Endometrial microvascular endothelial cells (primary cell): ENCODE measurements around the gene CPA4. TPM values are rescaled to one million over a fixed set of nuclear protein-coding genes. Genes with fewer than 3 reads are reported as not detected.
"Not testable (repeated sequence)": the region's sequence is repeated elsewhere in the genome, so short reads cannot be mapped to it uniquely, and the experiment has no call there.

Experiments
- in situ Hi-C: cut with HindIII; loops from 2 replicates; pipeline ENCODE4 v1.10.0; 2017; ENCODE audit warnings: low sequenced_read_pairs, low pct_unique_long_range_greater_than_20kb; ENCODE audit errors: inconsistent ontology term
- total RNA-seq: library from RNA; depleted of rRNA; stranded (reverse); fragments of >200 nt; gene quantifications from one replicate; pipeline ENCODE4 v1.2.3, GENCODE V29; 2015; ENCODE audit errors: inconsistent ontology term

CPA4 gene, protein sequence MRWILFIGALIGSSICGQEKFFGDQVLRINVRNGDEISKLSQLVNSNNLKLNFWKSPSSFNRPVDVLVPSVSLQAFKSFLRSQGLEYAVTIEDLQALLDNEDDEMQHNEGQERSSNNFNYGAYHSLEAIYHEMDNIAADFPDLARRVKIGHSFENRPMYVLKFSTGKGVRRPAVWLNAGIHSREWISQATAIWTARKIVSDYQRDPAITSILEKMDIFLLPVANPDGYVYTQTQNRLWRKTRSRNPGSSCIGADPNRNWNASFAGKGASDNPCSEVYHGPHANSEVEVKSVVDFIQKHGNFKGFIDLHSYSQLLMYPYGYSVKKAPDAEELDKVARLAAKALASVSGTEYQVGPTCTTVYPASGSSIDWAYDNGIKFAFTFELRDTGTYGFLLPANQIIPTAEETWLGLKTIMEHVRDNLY
- 0.28 TPM for total RNA-seq

DNA sequence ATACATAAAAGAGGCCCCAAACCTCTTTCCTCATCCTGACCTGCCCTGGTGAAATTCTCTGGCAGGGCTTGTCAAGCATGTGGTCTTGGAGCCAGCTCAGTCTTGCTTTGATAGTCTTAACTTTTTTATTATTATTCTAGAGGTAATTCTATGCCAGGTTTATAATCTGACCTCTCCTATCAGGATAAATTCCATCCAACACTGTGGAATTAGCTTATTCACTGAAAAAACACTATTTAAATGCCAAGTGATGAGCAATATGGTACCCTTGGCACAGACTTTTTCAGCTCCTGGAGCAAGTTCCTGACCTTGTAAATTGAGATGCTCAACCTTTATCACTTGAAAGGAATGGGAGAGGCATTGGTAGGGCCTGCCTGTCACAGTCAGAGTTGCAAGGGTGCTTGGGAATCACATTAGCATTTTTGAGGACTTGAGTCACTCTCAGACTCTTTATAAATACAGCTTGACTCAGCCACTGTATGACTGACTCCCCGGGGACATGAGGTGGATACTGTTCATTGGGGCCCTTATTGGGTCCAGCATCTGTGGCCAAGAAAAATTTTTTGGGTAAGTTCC, at the start of gene CPA4:
TSS of gene CPA4 (plus strand) at position 480 of the 576 bp plus-strand sequence. CDS start at position 500, 20 bp downstream.
- in situ Hi-C loops = no loop called here

DNA sequence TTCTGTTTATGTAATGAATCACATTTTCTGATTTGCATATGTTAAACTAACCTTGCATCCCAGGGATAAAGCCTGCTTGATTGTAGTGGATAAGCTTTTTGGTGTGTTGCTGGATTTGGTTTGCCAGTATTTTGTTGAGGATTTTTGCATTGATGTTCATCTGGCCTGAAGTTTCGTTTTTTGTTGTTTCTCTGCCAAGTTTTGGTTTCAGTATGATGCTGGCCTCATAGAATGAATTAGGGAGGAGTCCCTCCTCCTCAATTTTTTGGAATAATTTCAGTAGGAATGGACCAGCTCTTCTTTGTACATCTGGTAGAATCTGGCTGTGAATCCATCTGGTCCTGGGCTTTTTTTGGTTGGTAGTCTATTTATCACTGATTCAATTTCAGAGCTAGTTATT, 49.5 kb upstream of the CPA4 start:
- in situ Hi-C loops = not testable (repeated sequence)

DNA sequence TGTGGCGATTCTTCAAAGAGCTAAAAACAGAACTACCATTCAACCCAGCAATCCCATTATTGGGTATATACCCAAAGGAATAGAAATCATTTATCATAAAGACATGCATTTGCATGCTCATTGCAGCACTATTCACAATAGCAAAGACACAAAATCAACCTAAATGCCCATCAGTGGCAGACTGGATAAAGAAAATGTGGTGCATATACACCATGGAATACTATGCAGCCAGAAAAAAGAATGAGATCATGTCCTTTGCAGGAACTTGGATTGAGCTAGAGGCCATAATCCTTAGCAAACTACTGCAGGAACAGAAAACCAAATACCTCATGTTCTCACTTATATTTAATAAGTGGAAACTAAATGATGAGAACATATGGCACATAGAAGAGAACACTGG, 46.5 kb upstream of the CPA4 start:
- in situ Hi-C loops = not testable (repeated sequence)

DNA sequence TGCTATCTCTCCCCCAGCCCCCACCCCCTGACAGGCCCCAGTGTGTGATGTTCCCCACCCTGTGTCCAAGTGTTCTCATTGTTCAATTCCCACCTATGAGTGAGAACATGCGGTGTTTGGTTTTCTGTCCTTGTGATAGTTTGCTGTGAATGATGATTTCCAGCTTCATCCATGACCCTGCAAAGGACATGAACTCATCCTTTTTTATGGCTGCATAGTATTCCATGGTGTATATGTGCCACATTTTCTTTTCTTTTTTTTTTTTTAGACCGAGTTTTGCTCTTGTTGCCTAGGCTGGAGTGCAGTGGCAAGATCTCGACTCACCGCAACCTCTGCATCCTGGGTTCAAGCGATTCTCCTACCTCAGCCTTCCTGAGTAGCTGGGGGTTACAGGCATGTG, 44.1 kb upstream of the CPA4 start:
- in situ Hi-C loops = not testable (repeated sequence)

DNA sequence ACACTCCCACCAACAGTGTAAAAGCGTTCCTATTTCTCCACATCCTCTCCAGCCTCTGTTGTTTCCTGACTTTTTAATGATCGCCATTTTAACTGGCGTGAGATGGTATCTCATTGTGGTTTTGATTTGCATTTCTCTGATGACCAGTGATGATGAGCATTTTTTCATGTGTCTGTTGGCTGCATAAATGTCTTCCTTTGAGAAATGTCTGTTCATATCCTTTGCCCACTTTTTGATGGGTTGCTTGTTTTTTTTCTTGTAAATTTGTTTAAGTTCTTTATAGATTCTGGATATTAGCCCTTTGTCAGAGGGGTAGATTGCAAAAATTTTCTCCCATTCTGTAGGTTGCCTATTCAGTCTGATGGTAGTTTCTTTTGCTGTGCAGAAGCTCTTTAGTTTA, 43.3 kb upstream of the CPA4 start:
- in situ Hi-C loops = not testable (repeated sequence)

DNA sequence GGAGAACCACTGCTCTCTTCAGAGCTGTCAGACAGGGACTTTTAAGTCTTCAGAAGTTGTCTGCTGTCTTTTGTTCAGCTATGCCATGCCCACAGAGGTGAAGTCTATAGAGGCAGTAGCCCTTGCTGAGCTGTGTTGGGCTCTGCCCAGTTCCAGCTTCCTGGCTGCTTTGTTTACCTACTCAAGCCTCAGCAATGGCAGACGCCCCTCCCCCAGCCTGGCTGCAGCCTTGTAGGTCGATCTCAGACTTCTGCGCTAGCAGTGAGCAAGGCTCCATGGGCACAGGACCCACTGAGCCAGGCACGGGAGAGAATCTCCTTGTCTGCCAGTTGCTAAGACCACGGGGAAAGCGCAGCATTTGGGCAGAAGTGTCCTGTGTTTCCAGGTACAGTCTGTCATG, 38.4 kb upstream of the CPA4 start:
- in situ Hi-C loops = no loop called here

DNA sequence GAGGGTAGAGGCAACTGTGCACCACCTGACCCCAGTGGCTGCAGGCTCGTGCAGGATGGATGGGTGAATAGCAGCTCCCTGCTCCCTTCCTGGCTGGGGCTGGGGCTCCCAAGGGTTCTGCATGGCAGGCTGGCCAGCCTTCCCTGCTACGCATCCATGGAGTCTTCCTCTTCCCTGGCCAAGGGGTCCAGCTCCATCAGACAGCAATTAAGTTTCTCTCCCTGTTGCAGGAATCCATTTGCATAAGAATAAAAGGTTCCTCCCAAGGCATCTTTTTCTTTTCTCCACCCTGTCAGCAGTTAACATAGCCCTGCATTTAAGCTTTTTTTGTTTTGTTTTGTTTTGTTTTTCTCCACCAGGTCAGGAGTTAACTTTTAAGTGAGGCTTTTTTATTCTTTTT, 36.3 kb upstream of the CPA4 start:
- in situ Hi-C loops = no loop called here

DNA sequence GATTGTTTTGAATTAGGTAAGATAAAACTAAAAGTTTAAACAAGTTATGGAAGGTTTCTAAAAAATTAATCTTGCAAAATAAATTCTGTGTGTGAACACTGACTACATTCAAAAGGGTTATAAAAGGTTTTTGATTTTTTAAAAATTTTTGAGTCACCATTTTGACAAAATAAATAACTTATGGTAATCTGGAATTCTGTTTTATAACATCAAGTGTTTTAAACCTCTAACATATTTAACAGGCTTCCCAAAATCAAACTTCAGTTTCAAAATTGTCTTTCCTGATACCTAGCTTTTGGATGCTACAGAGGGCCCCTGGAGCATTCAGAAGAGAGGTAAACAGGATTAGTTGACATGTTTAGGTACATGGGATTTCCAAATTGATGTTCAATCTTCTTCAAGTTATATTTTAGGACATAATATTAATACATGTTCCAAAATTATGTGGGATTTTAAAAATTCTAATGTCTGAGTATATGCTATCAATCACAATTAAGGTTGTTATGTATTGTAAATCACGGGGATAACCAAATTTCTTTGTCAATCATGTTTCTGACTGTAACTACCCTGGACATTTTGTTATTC, 34.4 kb upstream of the CPA4 start:
- in situ Hi-C loops = no loop called here

DNA sequence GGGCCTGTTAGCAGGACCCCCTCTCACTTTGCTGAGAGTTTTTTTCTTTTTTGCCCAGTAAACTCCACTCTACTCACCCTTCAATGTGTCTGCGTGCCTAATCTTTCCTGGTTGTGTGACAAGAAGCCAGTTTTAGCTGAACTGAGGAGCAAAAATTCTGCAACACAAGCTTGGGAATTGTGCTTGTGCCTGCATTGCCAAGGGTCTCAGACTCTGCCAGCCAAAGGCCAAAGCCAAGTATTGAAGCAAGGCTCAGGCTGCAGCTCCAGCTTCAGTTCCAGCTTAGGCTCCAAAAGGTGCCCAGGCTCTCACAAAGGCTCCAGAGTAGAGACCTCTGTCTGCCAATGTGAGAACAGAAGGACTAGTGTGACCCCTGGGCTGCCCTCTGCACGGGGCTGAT, 30.5 kb upstream of the CPA4 start:
- in situ Hi-C loops = no loop called here

DNA sequence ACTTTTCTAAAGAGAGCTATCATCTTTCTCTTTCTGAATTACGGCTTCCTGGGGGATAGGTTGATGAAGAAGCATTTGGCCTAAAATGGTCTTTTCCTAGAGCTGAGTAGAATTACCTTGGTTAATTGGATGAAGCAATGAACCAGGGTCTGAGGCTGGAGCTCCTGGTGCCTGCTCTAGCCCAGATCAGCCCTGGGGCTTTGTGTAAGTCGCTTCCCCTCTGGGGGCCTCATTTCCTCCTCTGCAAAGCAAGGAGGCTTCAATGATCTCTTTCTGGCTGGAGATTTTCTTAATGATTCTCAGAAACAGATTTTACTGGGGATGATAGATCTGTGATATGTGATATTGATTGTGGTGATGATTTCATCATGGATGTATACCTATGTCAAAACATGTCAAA, 29.8 kb upstream of the CPA4 start:
- in situ Hi-C loops = no loop called here

DNA sequence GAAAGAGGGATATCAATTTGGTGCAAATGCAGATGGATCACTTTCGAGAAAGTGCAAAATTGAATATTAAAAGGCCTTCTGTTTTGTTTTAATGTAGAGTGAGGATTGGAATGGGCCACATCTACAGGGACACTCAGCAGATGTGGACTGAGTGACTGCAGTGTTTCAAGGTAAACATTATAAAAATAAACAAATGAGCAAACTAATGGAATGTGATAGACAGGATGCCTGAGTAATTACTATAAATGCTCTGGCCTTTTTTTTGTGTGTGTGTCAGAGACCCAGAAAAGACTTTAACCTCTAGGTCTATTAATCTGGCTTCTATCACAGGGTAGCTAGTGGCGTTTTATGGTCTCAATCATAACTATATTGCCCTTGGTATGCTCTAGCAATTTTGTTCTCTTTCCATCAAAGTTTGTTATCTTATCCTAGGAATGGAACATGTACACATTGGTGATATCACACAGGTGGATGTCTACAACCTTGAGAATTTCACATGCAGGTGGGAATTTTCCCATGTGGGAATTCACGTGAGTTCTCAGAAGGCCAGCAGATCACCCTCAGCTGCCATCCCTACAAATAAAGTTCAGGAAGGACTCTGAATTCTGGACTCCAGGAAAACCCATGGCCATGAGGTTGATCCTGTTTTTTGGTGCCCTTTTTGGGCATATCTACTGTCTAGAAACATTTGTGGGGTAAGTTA, 26.6 kb upstream of the CPA4 start, which contains the start of gene CPA2:
TSS of gene CPA2 (plus strand) at position 606 of the 703 bp plus-strand sequence. CDS start at position 625, 19 bp downstream.
- in situ Hi-C loops = no loop called here

DNA sequence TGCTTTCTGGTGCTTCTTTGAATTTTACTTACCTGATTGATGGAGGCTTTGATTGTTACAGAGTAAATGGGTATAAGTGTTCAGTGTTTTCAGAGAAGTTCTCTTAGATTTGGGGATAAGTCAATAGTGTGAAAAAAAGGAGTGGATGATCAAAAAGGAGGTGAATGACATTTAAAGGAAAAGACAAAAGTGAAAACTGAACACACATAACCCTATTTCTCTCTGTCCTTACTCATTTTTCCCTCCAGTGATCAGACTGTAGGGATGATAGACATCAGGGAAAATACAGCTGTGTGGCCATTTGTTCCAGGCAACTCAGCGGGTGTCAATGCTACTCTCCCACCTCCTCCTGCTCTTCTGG, 26.0 kb upstream of the CPA4 start:
- in situ Hi-C loops = no loop called here

DNA sequence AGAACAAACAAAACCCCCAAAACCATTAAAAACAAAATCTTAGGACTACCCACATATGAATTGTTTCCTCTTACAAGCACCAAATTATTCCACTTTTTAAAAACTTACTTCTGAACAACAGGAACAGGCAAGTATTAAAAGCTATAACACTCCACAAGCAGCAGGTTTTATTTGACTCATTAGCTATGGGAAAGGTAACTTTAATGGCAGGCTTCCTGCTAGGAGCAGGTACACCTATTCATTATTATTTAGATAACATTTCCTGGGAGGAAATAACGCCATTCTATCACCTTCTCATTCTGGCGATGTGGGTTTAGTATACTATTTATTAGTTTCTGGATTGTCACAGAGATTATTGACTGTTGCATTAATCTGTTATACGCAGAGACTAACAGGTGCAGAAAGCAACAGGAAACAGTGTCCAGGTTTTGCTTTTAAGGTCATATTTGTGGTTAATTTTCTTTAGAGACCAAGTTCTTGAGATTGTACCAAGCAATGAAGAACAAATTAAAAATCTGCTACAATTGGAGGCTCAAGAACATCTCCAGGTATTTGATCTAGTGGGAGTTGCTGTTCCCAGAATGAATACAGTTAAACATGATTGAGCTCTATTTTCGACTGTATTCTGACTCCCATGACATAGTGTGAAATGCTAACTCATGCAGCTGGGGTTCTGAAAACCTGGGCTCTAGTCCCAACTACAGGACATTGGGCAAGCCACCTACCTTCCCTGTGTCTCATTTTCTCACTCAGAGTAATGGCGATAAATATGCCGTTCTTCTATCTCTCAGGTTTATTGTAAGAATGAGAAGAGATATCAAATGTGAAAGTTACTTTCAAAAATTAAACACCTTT, 24.3 kb upstream of the CPA4 start:
- in situ Hi-C loops = no loop called here

DNA sequence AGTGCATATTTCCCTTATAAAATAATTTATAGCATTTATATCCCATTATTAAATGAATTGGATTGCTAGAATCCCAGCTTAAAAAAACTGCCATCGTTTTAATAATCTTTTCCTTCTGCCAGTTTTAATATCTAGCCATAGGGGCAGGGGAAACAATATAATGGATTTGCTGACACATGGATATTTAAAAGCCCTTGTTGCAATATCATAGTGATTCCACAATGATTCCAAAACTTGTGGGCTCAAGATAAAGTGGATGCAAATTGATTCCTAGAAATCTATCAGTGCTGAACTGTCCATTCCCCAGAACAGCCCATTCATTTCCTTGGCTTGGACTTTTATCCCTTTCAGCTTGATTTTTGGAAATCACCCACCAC, 23.7 kb upstream of the CPA4 start:
- in situ Hi-C loops = no loop called here

DNA sequence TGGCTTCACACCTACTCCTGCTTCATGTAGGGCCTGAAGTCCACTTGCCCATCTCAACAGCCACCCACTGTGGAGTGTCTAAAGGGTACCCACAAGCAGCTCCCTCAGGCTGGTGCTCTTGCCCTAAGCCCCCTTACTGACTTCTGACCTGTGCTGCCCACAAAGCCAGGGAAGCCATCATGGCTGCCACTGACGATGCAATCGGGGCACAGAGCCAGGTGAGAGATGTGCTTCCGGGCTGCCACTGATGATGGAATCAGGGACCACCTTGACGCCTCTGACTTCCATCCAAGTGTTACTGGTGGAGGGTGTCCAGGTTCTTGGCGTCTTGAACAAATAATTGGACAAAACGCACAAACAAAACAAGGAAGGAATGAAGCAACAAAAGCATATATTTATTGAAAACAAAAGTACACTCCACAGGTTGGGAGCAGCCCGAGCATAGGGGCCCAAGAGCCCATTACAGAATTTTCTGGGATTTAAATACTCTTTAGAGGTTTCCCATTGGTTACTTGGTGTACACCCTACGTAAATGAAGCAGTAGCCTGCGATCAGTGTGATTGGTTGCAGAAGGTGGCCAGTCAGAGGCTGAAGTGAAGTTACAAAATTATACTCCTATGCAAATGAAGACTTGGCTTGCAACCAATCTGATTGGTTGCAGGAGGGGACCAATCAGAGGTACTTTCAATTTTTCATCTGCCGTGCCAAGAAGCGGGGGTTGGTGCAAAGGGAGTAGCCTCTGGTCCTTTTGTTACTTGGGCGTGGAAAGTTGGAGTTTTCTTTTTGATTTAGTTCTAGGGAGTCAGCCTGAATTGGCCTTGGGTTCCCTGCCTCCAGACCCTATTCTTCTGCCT, 21.8 kb upstream of the CPA4 start:
- in situ Hi-C loops = no loop called here

DNA sequence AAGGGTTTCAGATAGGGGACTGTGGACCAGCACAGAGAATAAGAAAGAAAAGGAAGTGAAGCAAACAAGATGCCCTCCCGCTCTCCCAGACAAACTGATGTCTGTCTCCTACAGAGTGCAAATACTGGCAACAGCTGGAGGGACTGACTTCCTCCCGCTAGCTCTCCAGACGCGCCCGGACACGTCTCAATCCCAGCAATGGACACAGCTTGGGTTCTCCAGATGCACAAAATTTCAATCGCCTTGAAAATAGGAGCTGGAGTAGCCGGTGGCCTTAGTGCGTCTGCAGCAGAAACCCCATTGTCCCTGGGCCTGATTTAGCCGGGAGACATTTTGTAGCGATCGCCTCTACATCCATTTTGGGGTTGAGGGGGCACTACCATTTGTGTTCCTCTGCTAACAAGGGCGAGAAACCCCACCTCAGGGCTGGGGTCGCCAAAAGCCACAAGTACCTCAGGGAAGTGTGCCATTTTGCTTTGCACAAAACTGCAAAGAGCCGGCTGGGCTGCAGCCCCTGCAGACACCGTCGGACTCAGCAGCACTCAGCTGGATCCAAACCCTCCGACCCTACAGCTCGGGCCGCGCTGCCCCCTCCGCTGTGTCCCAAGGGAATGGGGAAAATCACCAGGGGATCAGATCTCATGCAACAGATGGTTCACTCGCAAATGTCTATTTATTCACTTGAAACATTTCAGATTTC, 20.4 kb upstream of the CPA4 start:
- in situ Hi-C loops = no loop called here
